Stimulated activated CD4-positive, alpha-beta T cell treated with anti-CD3 and anti-CD28 coated beads, Interleukin-4, amount 100 ng/mL, for 24 hours (primary cell): ENCODE data around the gene SGSM1.
"Not testable (repeated sequence)": the region's sequence is repeated elsewhere in the genome, so short reads cannot be mapped to it uniquely, and the experiment has no call there.

Source experiments
- DNase-seq: peaks from one replicate; pipeline ENCODE4 v3.0.0-alpha.2; 2020

SGSM1 gene

GRCh38 chr22:24807284-24807950 lies 1.4 kb downstream of the SGSM1 start:
- DNase-seq = no peak

DNA sequence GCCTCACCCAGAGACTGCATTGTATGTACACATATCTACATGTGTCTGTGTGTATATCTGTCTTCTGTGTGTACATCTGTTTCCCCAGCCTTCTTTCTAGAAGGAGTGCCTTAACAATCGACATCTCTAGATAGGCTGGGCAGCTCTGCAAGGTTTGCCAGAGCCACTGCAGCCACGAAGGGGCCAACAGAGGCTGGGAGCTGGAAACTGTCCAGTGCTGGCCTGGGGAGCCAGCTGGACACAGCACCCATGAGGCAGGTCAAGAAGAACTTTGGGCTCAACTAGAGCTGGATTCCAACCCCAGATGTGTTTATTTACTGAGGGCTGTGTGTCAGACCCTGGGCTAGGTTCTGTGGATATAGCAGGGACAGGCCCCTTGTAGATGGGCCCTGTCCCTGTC lies 3.3 kb downstream of the SGSM1 start:
- DNase-seq = no peak

GRCh38 chr22:24810043-24810749 lies 4.2 kb downstream of the SGSM1 start:
- no peak for DNase-seq

DNA sequence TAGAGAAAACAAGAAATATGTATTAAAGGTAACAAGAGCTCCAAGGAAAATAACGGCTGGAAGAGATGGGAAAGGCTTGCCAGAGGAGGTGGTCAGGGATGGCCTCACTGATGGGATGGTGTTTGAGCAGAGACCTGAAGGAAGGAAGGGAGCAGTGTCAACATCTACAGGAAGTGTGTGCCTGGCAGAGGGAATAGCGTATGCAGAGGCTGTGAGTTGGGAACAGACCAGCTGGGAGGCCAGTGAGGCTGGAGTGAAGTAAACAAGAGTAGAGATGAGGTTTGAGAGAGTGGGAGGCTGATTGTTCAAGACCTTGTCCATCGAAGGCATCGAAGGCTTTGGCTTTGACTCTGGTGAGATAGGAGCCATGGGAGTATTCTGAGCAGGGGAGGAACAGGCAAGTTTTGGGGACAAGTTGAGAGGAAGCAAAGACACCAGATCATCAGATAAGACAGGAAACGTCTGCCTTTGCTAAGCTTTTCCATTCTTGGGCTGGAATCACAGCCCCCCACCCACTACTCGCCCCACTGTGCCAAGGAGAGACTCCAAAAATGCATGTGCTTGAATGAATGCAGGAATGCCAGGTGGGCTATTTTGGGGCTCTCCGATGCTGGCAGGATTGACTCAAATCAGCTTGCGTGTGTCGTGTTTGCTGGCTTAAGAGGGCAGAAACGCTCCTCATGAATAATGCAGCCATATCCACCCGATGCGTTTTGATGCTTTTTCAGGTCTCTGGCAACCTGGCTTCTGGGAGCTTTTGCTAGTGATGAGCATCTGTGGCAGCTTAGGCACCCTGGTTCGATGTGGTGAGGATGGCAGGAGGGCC lies 7.2 kb downstream of the SGSM1 start:
- no peak for DNase-seq

DNA sequence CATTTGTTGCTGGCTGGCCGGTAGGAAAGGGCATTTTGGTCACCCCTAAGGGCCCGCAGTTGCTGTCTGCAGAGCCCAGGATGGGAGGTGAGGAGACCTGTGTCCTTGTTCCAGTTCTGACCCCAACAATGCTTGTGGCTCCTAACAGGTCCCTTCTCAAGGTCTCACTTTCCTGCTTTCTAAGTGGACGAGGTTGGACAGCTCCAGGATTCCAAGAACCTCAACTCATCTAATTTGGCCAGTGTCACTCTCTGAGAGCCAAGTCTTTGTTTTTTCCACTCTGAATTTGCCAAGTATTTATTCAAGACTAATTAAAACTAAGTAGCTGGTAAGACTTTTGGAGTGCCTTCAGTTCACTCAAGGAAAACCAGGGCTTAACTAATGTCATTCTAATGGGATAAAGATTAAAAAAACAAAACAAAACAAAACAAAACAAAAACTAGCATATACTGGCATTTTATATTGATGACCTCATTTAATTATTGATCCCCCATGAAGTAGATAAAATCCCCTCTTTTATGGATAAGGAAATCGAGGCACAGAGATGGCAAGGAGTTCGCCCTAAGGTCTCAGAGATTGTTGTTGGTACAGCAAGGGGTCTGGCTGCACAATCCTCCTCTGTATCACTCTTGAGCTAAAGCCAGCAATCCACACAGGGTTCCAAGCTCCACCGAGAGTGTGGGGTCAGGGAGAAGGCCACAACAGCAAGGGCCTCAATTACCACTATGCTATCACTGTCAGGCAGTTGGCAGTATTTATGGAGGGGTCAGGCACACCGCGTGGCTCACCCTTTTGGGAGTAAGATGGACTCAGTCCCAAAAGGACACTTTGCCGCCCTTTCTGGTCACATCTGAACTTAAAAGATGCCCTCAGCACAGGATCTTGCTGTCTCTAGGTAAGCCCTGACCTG lies 8.1 kb downstream of the SGSM1 start:
- no peak for DNase-seq

GRCh38 chr22:24816806-24817205 lies 10.8 kb downstream of the SGSM1 start:
- no peak for DNase-seq

GRCh38 chr22:24819487-24819886 lies 13.5 kb downstream of the SGSM1 start:
- no peak for DNase-seq

- no peak for DNase-seq
These were observed 14.0 kb downstream of the SGSM1 start for GRCh38 chr22:24819911-24820461.

- DNase-seq = no peak
These were observed 16.5 kb downstream of the SGSM1 start for GRCh38 chr22:24822471-24822870.

DNA sequence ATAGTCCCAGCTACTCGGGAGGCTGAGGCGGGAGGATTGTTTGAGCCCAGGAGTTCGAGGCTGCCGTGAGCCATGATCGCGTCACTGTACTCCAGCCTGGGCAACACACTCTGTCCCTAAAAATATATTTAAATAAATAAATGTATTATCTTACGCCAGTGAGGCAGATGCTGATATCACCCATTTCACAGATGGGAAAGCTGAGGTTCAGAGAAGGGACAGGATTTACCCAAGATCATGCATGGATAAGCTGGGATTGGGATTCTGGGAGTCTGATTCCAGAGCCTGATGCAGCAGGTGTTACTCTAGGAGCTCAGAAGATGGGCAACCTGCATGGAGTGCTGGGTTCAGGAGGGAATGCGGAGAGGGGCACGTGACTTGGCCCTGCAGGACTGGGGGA lies 17.8 kb downstream of the SGSM1 start:
- no peak for DNase-seq

GRCh38 chr22:24824250-24824649 lies 18.2 kb downstream of the SGSM1 start:
- DNase-seq = no peak

DNA sequence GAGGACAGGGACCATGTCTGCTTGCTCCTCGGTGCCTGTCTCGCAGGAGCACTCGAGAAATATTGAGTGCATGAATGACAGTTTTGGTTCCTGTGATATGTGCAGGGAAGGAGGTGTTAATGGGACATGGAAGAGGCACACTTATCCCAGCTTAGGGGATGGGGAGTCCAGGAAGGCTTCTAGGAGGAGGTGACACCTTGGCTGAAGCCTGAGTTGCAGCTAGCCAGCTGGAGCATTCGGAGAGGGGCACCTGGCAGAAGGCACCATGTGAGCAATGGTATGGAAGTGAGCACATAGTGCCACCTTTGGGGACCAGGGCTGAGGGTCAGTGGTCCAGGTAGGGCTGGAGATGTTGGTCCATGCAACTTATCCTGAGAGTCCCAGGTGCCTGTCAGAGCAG lies 18.9 kb downstream of the SGSM1 start:
- no peak for DNase-seq

- DNase-seq = no peak
These were observed 20.8 kb downstream of the SGSM1 start for GRCh38 chr22:24826710-24827285.

DNA sequence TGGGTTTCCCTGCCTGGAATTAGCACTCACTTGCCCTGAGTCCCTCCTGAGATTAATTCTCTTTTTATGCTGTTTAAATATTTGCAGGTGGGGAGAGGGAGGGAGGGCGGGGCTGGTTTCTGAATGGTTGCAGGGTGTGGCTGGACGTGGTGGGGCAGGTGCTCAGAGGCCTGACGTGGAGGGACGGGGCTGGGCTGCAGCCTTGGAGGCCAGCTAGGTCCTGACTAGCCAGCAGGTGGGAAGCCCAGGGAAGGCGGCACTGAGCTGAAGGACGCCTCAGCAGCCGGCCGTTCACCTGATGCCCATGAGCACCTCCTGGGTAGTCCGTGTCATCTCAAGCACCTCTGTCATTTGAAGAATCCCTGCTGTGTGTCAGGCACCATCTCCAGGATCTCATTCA lies 21.3 kb downstream of the SGSM1 start:
- no peak for DNase-seq

DNA sequence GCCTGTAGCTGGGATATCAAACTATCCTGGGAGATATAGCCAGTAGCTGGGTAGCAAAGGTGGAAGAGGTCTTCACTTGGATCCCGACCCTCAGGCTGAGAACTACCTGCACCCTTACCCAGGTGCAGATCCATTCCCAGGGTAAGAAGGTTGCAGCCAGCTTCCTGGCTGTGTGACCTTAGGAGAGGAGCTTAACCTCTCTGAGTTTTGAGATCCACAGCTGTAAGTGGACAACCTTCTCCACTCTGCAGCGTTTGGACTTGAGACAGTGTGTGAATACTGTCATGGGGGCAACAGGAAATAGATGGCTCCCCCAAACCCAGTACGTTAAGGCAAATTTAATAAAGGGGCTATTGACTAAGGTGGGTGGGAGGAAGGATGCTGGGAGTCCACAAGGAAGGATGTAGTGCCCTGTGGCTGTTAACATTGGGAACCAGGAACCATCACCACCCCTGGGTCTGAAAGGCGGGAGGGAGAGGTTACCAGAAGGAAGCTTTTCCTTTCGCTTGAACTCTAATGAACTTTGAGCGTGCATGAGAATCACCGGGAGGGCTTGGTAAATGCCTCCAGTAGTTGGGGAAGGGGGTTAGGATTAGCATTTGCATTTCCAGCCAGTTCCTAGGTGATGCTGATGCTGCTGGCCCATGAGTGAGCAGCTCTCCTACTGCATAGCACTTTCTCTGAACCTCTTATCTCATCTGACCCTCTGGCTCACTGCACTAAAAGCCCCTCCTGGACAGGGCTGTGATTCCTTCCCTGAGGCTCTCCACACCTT lies 24.4 kb downstream of the SGSM1 start:
- DNase-seq = no peak

DNA sequence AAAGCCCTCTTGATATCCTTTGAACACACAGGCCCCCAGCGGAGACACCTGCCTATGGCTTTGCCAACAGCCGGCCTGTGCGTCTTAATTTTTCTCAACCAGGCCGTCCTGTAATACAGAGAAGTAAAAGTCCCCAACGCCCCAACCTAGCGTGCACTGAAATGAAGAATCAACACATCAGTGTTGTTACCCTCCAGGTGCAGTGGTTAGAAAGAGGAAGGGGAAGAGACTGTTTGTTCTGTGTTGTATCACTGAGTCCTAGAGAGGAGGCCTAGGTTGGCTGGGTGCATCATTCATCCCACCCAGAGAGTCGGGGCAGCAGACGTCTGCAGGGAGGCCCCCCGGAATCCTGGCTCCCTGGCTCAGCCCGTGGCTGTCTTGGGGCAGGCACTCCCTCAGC lies 25.7 kb downstream of the SGSM1 start:
- no peak for DNase-seq

GRCh38 chr22:24833881-24834495 lies 28.0 kb downstream of the SGSM1 start:
- no peak for DNase-seq

GRCh38 chr22:24834845-24835570 lies 29.0 kb downstream of the SGSM1 start:
- no peak for DNase-seq

- no peak for DNase-seq
These were observed 30.3 kb downstream of the SGSM1 start for GRCh38 chr22:24836282-24836681.

- DNase-seq = not testable (repeated sequence)
These were observed 31.5 kb downstream of the SGSM1 start for GRCh38 chr22:24837517-24837916.
